Measurements from ENCODE around the gene MATN3. TPM values are rescaled to one million over a fixed set of nuclear protein-coding genes. Genes with fewer than 3 reads are reported as not detected.

Gene MATN3
- polyA plus RNA-seq, 1 of the 3 experiments (the other 2 are of a cell fraction): 5.9 TPM

DNA sequence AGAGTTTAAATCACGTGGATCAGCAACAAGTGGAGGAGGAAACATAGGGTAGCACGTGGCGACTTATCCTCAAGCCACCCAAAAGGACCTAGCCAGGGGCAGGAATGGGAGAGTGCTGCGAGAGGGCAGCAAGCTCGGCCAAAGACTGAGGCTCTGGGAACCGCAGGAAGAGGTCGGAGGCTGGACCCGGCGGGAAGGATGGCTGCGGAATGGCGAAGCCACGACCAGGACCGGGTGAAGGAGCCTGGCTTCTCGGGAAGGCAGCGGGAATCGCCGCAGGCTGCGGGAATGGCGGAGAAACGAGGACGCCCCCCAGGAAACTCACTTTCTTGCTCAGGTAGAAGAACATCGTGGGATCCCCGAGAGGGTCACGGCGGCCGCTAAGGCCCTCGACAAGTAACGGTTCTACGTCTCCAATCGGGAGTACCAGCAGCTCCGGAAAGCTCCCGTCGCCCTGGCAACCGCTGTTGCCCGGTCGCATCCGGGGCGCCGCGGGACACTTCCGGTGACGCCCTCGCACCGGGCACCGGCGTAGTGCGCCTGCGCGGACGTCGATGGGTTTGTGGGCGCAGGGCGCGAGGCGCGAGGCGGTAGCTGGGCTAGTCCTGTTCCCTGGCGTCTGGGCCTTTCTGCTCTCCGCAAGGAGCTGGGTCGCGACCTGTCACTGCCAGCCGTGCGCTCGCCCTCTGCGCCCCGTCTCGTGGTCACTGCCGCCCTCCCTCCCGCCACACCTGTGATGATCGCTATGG is 22.6 kb downstream of the MATN3 start, which contains the start of gene WDR35 (continued):
- TF ChIP-seq JUND (IDR thresholded peaks at IDR 0.05) (no peak), GABPA (IDR thresholded peaks at IDR 0.05; ENCODE audit: low read depth) (peak; percentile 96)

- H3K9ac ChIP-seq: peak overlapping the region; percentile 81
- TF ChIP-seq RFX5 (IDR thresholded peaks at IDR 0.05; ENCODE audit: low read length) (no peak), SIN3A (IDR thresholded peaks at IDR 0.05; ENCODE audit: borderline replicate concordance, low read depth, low read length) (0 out of 2 replicates have a peak, but pooled peaks have one; percentile 14), RAD21 (IDR thresholded peaks at IDR 0.05; ENCODE audit: low read length) (no peak), FOSL2 (IDR thresholded peaks at IDR 0.05; ENCODE audit: borderline replicate concordance, low read depth) (no peak), MEF2A (IDR thresholded peaks at IDR 0.05; ENCODE audit: borderline replicate concordance, low read depth) (no peak)
- TF ChIP-seq, protein P1, sequence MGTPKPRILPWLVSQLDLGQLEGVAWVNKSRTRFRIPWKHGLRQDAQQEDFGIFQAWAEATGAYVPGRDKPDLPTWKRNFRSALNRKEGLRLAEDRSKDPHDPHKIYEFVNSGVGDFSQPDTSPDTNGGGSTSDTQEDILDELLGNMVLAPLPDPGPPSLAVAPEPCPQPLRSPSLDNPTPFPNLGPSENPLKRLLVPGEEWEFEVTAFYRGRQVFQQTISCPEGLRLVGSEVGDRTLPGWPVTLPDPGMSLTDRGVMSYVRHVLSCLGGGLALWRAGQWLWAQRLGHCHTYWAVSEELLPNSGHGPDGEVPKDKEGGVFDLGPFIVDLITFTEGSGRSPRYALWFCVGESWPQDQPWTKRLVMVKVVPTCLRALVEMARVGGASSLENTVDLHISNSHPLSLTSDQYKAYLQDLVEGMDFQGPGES (IDR thresholded peaks at IDR 0.05; ENCODE audit: low read depth, low read length): 0 out of 2 replicates have a peak, but pooled peaks have one; percentile 16
- H3K79me2 ChIP-seq (ENCODE audit: insufficient read depth): peaks cover 37% of the 10 kb centered on the region; the same call in 1 of the 2 replicates
- WGBS (ENCODE audit: low lambda C conversion rate): 2% methylated on average over 8 of the region's 8 CpGs
- peak overlapping the region; percentile 84 to 100 for H3K4me3 ChIP-seq (ENCODE audit: low read depth in 2 of 2, low read length in 1 of 2)
- no peaks in the 10 kb centered on the region for H3K9me2 ChIP-seq
- no peaks in the 10 kb centered on the region for H3K9me3 ChIP-seq
- H3F3A ChIP-seq (replicated peaks; ENCODE audit: insufficient read depth): peaks cover 8% of the 10 kb centered on the region
- H3K4me1 ChIP-seq (ENCODE audit: control insufficient read depth in 1 of 2, insufficient read depth in 2 of 2, low read depth in 1 of 2, low read length in 1 of 2): peaks cover 14 to 28% of the 10 kb centered on the region in 2 experiments; a peak in 3 of 4 replicates
- peak overlapping the region; percentile 79 to 95 for H3K27ac ChIP-seq (ENCODE audit: low read depth in 2 of 2, low read length in 1 of 2)
- H3K4me2 ChIP-seq: peak overlapping the region; percentile 89
- H2AFZ ChIP-seq (ENCODE audit: low read depth): peak overlapping the region; percentile 99
- POLR2A ChIA-PET: interaction anchor here (0.6 to 2.4 kb wide), 10 partner anchors 11 to 121 kb away, joined by 3 to 9 read pairs (median 3); partner anchors contain the start of gene LAPTM4A
- CTCF ChIA-PET: interaction anchor here (1.1 to 3.2 kb wide), 8 partner anchors 24 to 337 kb away, joined by 3 to 23 read pairs (median 4); no protein-coding TSS in a partner anchor
- H3K36me3 ChIP-seq (replicated peaks in 1 of 2; ENCODE audit: control insufficient read depth in 1 of 2, insufficient read depth in 2 of 2, low read length in 1 of 2): peaks cover 8 to 29% of the 10 kb centered on the region in 2 experiments
- no peaks in the 10 kb centered on the region for H4K20me1 ChIP-seq (ENCODE audit: insufficient read depth)
- no peaks in the 10 kb centered on the region for H3K27me3 ChIP-seq (ENCODE audit: insufficient read depth)
- DNase-seq: no peak
Measured at GRCh38 chr2:19989342-19989666, 23.2 kb downstream of the MATN3 start.

- Histone ChIP-seq H3K4me3 (ENCODE audit: low read depth in 2 of 2, low read length in 1 of 2) (peak overlapping the region; percentile 84 to 100), H3K9ac (peak overlapping the region; percentile 81), H3K9me2 (no peaks in the 10 kb centered on the region), H3K27me3 (ENCODE audit: insufficient read depth) (no peaks in the 10 kb centered on the region), H3K4me1 (ENCODE audit: control insufficient read depth in 1 of 2, insufficient read depth in 2 of 2, low read depth in 1 of 2, low read length in 1 of 2) (peaks cover 14 to 28% of the 10 kb centered on the region in 2 experiments; a peak in 3 of 4 replicates), H3K27ac (ENCODE audit: low read depth in 2 of 2, low read length in 1 of 2) (peak overlapping the region; percentile 79 to 95; a peak in 3 of 4 replicates), H3F3A (replicated peaks; ENCODE audit: insufficient read depth) (peaks cover 8% of the 10 kb centered on the region), H3K4me2 (peak overlapping the region; percentile 89), H3K36me3 (replicated peaks in 1 of 2; ENCODE audit: control insufficient read depth in 1 of 2, insufficient read depth in 2 of 2, low read length in 1 of 2) (peaks cover 8 to 35% of the 10 kb centered on the region in 2 experiments), H4K20me1 (ENCODE audit: insufficient read depth) (no peaks in the 10 kb centered on the region), H3K79me2 (ENCODE audit: insufficient read depth) (peaks cover 40% of the 10 kb centered on the region; the same call in 1 of the 2 replicates), H2AFZ (ENCODE audit: low read depth) (peak overlapping the region; percentile 99; the same call in 1 of the 2 replicates), H3K9me3 (no peaks in the 10 kb centered on the region)
- POLR2A ChIA-PET: interaction anchor here (1.0 to 2.4 kb wide), 2 partner anchors 64 to 110 kb away, joined by 3 to 9 read pairs; partner anchors contain the start of gene LAPTM4A
- CTCF ChIA-PET: interaction anchor here (1.1 to 3.2 kb wide), 7 partner anchors 23 to 138 kb away, joined by 3 to 23 read pairs (median 4); no protein-coding TSS in a partner anchor
- WGBS (ENCODE audit: low lambda C conversion rate): 14% methylated on average over 2 of the region's 2 CpGs
- TF ChIP-seq EZH2phosphoT487 (IDR thresholded peaks at IDR 0.05; ENCODE audit: borderline replicate concordance, low read depth): no peak
- TF ChIP-seq GATA2 (CRISPR knock-in tag; IDR thresholded peaks at IDR 0.05): peak; percentile 24; the same call in 1 of the 2 replicates
- TF ChIP-seq NRF1 (IDR thresholded peaks at IDR 0.05; ENCODE audit: low read depth, low read length): no peak
- no peak for TF ChIP-seq CTCF (IDR thresholded peaks at IDR 0.05)
- DNase-seq: no peak
Measured at GRCh38 chr2:19988600-19988999, 23.9 kb downstream of the MATN3 start.

Measured in SK-N-SH (cell line).